Panc1 (cell line): ENCODE results near the gene NDUFS6.

ENCODE experiments used
- CTCF ChIP-seq: fragments of 450-650 bp; IDR thresholded peaks from 2 replicates; pipeline ENCODE4 v1.5.1; 2017; ENCODE audit warnings: mild to moderate bottlenecking
- POLR2AphosphoS5 ChIP-seq: IDR thresholded peaks from 2 replicates; pipeline ENCODE4 v1.6.1; 2012; ENCODE audit warnings: mild to moderate bottlenecking, low read depth, low read length, moderate library complexity
- REST ChIP-seq, 2 experiments: IDR thresholded peaks; 2 replicates each; pipeline ENCODE4 v1.6.1; 2011 to 2012; ENCODE audit warnings: low read depth in 2 of 2, control low read depth in 1 of 2, low read length in 1 of 2, mild to moderate bottlenecking in 1 of 2, moderate library complexity in 1 of 2; ENCODE audit not compliant: insufficient read depth in 1 of 2
- TCF7L2 ChIP-seq: IDR thresholded peaks from 2 replicates; pipeline ENCODE4 v1.6.1; 2011; ENCODE audit warnings: mild to moderate bottlenecking, low read depth, low read length, inconsistent platforms

GRCh38 chr5:1827025-1827885, 26.0 kb downstream of the NDUFS6 start:
- no peak for TF ChIP-seq POLR2AphosphoS5
- no peak for TF ChIP-seq CTCF
- TF ChIP-seq REST (IDR thresholded peaks at IDR 0.05; ENCODE audit: insufficient read depth in 1 of 2, low read depth in 2 of 2, low read length in 1 of 2), result no peak
- no peak for TF ChIP-seq TCF7L2
